Activated T-helper 17 cell treated with anti-CD3 and anti-CD28 coated beads, Interleukin-2, amount 50 U/mL, for 72 hours (primary cell): ENCODE data around the gene HPCAL1. TPM values are rescaled to one million over a fixed set of nuclear protein-coding genes. Genes with fewer than 3 reads are reported as not detected.

Experiments
- ATAC-seq: fragments of 150-1000 bp; cut with Tn5 transposase; replicated peaks from 2 replicates; pipeline ENCODE4 v1.10.0; 2021; ENCODE audit warnings: mild to moderate bottlenecking, moderate library complexity
- H3K27ac Mint-ChIP-seq: one replicate; pipeline ENCODE4 v1.8.0; 2022; ENCODE audit warnings: mixed read lengths
- H3K27me3 Mint-ChIP-seq: one replicate; pipeline ENCODE4 v1.8.0; 2022; ENCODE audit warnings: mixed read lengths
- H3K36me3 Mint-ChIP-seq: one replicate; pipeline ENCODE4 v1.8.0; 2022; ENCODE audit warnings: low read depth, mild to moderate bottlenecking, mixed read lengths
- H3K4me1 Mint-ChIP-seq: one replicate; pipeline ENCODE4 v1.8.0; 2022; ENCODE audit warnings: mixed read lengths
- H3K4me3 Mint-ChIP-seq: one replicate; pipeline ENCODE4 v1.8.0; 2022; ENCODE audit warnings: mild to moderate bottlenecking, mixed read lengths
- H3K9me3 Mint-ChIP-seq: one replicate; pipeline ENCODE4 v1.8.0; 2022; ENCODE audit warnings: mixed read lengths
- total RNA-seq, 2 donors: library from RNA; stranded (reverse); gene quantifications; one replicate each; pipeline ENCODE4 v1.2.3, GENCODE V29; 2022

HPCAL1 gene
- total RNA-seq, 2 donors from 2014 or later, result 57.9 to 139 TPM

- Mint-ChIP-seq H3K4me3 (no peak overlapping the region), H3K27ac (peak overlapping the region; percentile 76), H3K4me1 (peaks cover 38% of the 10 kb centered on the region), H3K27me3 (no peaks in the 10 kb centered on the region), H3K36me3 (peaks cover 40% of the 10 kb centered on the region), H3K9me3 (no peaks in the 10 kb centered on the region)
- no peak for ATAC-seq
These were observed 22.8 kb downstream of the HPCAL1 start for GRCh38 chr2:10325278-10326145.

GRCh38 chr2:10326151-10326616, 23.5 kb downstream of the HPCAL1 start:
- Mint-ChIP-seq H3K4me1 (peaks cover 33% of the 10 kb centered on the region), H3K36me3 (peaks cover 41% of the 10 kb centered on the region), H3K4me3 (no peak overlapping the region), H3K9me3 (no peaks in the 10 kb centered on the region), H3K27me3 (no peaks in the 10 kb centered on the region), H3K27ac (peak overlapping the region; percentile 76)
- ATAC-seq, result no peak

- H3K36me3 Mint-ChIP-seq, result peaks cover 41% of the 10 kb centered on the region
- H3K4me1 Mint-ChIP-seq, result peaks cover 39% of the 10 kb centered on the region
- no peaks in the 10 kb centered on the region for H3K27me3 Mint-ChIP-seq
- no peak for ATAC-seq
- H3K4me3 Mint-ChIP-seq, result peak overlapping the region; percentile 88
- H3K27ac Mint-ChIP-seq, result peak overlapping the region; percentile 76
- H3K9me3 Mint-ChIP-seq, result no peaks in the 10 kb centered on the region
These were observed 24.2 kb downstream of the HPCAL1 start for GRCh38 chr2:10326707-10327594.

- H3K4me3 Mint-ChIP-seq, result peak overlapping the region; percentile 88
- H3K9me3 Mint-ChIP-seq, result no peaks in the 10 kb centered on the region
- H3K27me3 Mint-ChIP-seq, result no peaks in the 10 kb centered on the region
- ATAC-seq, result no peak
- no peak overlapping the region for H3K27ac Mint-ChIP-seq
- peaks cover 49% of the 10 kb centered on the region for H3K4me1 Mint-ChIP-seq
- peaks cover 45% of the 10 kb centered on the region for H3K36me3 Mint-ChIP-seq
These were observed 25.4 kb downstream of the HPCAL1 start for GRCh38 chr2:10327896-10328669.

GRCh38 chr2:10328670-10329579, 26.2 kb downstream of the HPCAL1 start:
- H3K27me3 Mint-ChIP-seq, result no peaks in the 10 kb centered on the region
- no peaks in the 10 kb centered on the region for H3K9me3 Mint-ChIP-seq
- H3K36me3 Mint-ChIP-seq, result peaks cover 51% of the 10 kb centered on the region
- H3K4me3 Mint-ChIP-seq, result peak overlapping the region; percentile 88
- peak overlapping the region; percentile 96 for H3K27ac Mint-ChIP-seq
- no peak for ATAC-seq
- H3K4me1 Mint-ChIP-seq, result peaks cover 50% of the 10 kb centered on the region

- ATAC-seq, result no peak
- Mint-ChIP-seq H3K36me3 (peaks cover 52% of the 10 kb centered on the region), H3K4me1 (peaks cover 50% of the 10 kb centered on the region), H3K4me3 (peak overlapping the region; percentile 88), H3K27me3 (no peaks in the 10 kb centered on the region), H3K9me3 (no peaks in the 10 kb centered on the region), H3K27ac (peak overlapping the region; percentile 96)
These were observed 26.8 kb downstream of the HPCAL1 start for GRCh38 chr2:10329580-10329879.

GRCh38 chr2:10329880-10330699, 27.4 kb downstream of the HPCAL1 start:
- Mint-ChIP-seq H3K4me1 (peaks cover 50% of the 10 kb centered on the region), H3K4me3 (peak overlapping the region; percentile 88), H3K27me3 (no peaks in the 10 kb centered on the region), H3K27ac (peak overlapping the region; percentile 96), H3K9me3 (no peaks in the 10 kb centered on the region), H3K36me3 (peaks cover 58% of the 10 kb centered on the region)
- ATAC-seq, result peak; percentile 9

GRCh38 chr2:10330700-10331026, 28.0 kb downstream of the HPCAL1 start:
- Mint-ChIP-seq H3K4me3 (peak overlapping the region; percentile 88), H3K36me3 (peaks cover 63% of the 10 kb centered on the region), H3K27me3 (no peaks in the 10 kb centered on the region), H3K4me1 (peaks cover 49% of the 10 kb centered on the region), H3K27ac (peak overlapping the region; percentile 96), H3K9me3 (no peaks in the 10 kb centered on the region)
- ATAC-seq, result no peak

GRCh38 chr2:10331027-10331701, 28.5 kb downstream of the HPCAL1 start:
- Mint-ChIP-seq H3K27ac (peak overlapping the region; percentile 96), H3K9me3 (no peaks in the 10 kb centered on the region), H3K4me3 (peak overlapping the region; percentile 88), H3K27me3 (no peaks in the 10 kb centered on the region), H3K36me3 (peaks cover 67% of the 10 kb centered on the region), H3K4me1 (peaks cover 44% of the 10 kb centered on the region)
- peak; percentile 74 for ATAC-seq

GRCh38 chr2:10331702-10332401, 29.1 kb downstream of the HPCAL1 start:
- ATAC-seq, result peak; percentile 78
- peaks cover 40% of the 10 kb centered on the region for H3K4me1 Mint-ChIP-seq
- H3K4me3 Mint-ChIP-seq, result peak overlapping the region; percentile 88
- no peaks in the 10 kb centered on the region for H3K9me3 Mint-ChIP-seq
- H3K27me3 Mint-ChIP-seq, result no peaks in the 10 kb centered on the region
- H3K36me3 Mint-ChIP-seq, result peaks cover 74% of the 10 kb centered on the region
- H3K27ac Mint-ChIP-seq, result peak overlapping the region; percentile 96

GRCh38 chr2:10332402-10333246, 29.9 kb downstream of the HPCAL1 start:
- Mint-ChIP-seq H3K36me3 (peaks cover 81% of the 10 kb centered on the region), H3K27ac (peak overlapping the region; percentile 96), H3K4me3 (peak overlapping the region; percentile 88), H3K4me1 (peaks cover 38% of the 10 kb centered on the region), H3K27me3 (no peaks in the 10 kb centered on the region), H3K9me3 (no peaks in the 10 kb centered on the region)
- ATAC-seq, result peak; percentile 5
